ENCODE results near the gene CLPX.
"Not testable (repeated sequence)": the region's sequence is repeated elsewhere in the genome, so short reads cannot be mapped to it uniquely, and the experiment has no call there.

The CLPX gene

DNA sequence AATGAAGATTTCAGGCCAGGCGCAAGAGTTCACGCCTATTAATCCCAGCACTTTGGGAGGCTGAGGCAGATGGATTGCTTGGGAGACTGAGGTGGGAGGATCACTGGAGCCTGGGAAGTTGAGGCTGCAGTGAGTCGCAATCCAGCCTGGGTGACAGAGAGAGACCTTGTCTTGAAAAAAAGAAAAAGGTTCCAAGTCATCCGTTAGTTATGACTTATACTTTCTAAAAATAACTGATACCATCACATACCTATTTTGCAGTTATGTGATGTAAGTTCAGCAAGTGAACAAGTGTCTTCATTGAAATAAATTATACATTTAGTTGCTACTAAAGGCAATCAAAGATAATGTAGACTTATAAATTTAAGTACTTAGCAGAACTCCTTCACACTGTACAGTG is 22.1 kb downstream of the CLPX start:
- Histone ChIP-seq H3K4me3 (ENCODE audit: low read depth, low read length) (no peak overlapping the region), H3K27me3 (replicated peaks) (no peaks in the 10 kb centered on the region), H3K27ac (no peak overlapping the region), H3K36me3 (replicated peaks) (peaks cover 27% of the 10 kb centered on the region)
- TF ChIP-seq, protein P1, sequence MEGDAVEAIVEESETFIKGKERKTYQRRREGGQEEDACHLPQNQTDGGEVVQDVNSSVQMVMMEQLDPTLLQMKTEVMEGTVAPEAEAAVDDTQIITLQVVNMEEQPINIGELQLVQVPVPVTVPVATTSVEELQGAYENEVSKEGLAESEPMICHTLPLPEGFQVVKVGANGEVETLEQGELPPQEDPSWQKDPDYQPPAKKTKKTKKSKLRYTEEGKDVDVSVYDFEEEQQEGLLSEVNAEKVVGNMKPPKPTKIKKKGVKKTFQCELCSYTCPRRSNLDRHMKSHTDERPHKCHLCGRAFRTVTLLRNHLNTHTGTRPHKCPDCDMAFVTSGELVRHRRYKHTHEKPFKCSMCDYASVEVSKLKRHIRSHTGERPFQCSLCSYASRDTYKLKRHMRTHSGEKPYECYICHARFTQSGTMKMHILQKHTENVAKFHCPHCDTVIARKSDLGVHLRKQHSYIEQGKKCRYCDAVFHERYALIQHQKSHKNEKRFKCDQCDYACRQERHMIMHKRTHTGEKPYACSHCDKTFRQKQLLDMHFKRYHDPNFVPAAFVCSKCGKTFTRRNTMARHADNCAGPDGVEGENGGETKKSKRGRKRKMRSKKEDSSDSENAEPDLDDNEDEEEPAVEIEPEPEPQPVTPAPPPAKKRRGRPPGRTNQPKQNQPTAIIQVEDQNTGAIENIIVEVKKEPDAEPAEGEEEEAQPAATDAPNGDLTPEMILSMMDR (IDR thresholded peaks at IDR 0.05; ENCODE audit: low read depth, low read length, missing control alignments) = no peak
- no peak for DNase-seq
- in situ Hi-C loops (cut with HindIII; ENCODE audit: low pct_ligation_motif_present, low sequenced_read_pairs) = no loop called here

DNA sequence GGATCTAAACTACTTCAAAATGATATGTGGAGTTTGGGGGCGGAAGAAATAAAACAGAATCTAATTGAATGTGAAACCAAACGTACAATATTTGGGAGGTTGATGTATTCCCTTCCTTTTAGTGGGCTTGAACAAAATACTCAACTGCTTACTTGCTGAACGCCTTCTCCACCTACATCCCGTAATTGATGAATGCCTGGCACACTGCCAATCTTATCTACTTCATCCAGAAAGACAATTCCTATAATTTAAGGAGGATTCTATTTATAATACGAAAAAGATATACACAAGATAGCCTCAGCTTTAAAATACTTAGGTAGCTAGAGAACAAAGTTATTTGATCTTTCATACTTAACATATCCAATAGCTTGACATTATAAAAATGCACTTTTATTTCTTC is 28.4 kb downstream of the CLPX start:
- Histone ChIP-seq H3K4me3 (ENCODE audit: low read depth, low read length) (no peak overlapping the region), H3K36me3 (replicated peaks) (peaks cover 67% of the 10 kb centered on the region), H3K27me3 (replicated peaks) (no peaks in the 10 kb centered on the region), H3K27ac (no peak overlapping the region)
- TF ChIP-seq, protein P1 (IDR thresholded peaks at IDR 0.05; ENCODE audit: low read depth, low read length, missing control alignments) = no peak
- in situ Hi-C loops (cut with HindIII; ENCODE audit: low pct_ligation_motif_present, low sequenced_read_pairs) = no loop called here
- no peak for DNase-seq

DNA sequence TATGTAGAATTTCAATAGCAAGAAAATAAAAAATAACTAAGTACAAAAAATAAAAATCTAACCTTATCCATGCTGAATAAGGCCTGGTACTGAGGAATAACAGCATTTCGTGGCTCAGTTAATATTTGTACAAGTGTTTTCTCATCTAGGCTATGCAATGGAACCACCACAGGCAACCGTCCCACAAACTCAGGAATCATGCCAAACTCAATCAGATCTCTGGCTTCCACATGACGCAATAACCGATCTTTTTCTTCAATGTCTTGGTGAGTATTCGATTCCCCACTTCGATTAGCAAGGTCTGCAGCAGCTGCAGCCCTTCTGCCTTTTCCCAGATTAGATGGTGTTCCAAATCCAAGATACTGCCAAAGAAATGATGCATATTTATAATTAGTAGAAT is 30.4 kb downstream of the CLPX start:
- in situ Hi-C loops (cut with HindIII; ENCODE audit: low pct_ligation_motif_present, low sequenced_read_pairs) = no loop called here
- DNase-seq = no peak
- H3K27me3 ChIP-seq (replicated peaks) = no peaks in the 10 kb centered on the region
- TF ChIP-seq, protein P1 (IDR thresholded peaks at IDR 0.05; ENCODE audit: low read depth, low read length, missing control alignments) = no peak
- peaks cover 63% of the 10 kb centered on the region for H3K36me3 ChIP-seq (replicated peaks)
- H3K27ac ChIP-seq = no peak overlapping the region
- no peak overlapping the region for H3K4me3 ChIP-seq (ENCODE audit: low read depth, low read length)

DNA sequence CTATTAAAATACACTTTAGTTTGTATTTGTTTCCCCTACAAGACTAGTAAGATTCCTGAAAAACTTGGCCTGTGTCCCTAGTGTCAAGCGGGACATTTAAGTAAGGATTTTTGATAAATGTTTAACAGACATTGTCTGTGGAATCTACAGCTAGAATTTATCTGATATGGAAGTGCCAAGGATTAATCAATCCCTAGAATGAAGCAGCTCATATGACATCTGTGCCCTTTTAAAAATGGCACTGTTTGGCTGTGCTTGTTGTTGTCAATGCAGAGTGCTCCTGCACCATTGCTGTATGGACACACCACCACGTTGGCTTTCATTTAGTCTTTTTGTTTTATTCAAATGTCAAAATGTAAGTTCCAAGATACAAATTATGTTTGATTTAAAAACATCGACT is 37.2 kb downstream of the CLPX start:
- in situ Hi-C loops (cut with HindIII; ENCODE audit: low pct_ligation_motif_present, low sequenced_read_pairs) = no loop called here
- TF ChIP-seq, protein P1 (IDR thresholded peaks at IDR 0.05; ENCODE audit: low read depth, low read length, missing control alignments) = no peak
- no peak for DNase-seq
- Histone ChIP-seq H3K4me3 (ENCODE audit: low read depth, low read length) (no peak overlapping the region), H3K27ac (no peak overlapping the region), H3K36me3 (replicated peaks) (peaks cover 24% of the 10 kb centered on the region), H3K27me3 (replicated peaks) (no peaks in the 10 kb centered on the region)

DNA sequence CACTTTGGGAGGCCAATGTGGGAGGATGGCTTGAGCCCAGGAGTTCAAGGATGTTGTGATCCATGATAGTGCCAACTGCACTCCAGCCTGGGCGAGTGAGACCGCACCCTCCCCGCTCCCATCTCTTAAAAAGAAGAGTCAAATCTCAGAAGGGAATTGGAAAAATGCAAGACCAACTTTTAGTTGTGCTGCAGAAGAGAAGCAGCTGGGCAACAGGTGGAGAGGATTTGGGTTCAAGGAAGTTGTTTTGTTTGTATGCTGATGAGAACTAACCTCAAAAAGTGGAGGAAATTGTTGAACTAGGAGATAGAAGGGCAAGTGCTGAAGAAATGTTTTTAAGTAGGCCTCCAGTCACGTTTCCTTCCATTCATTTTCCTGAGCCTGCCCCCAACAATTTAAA is 38.7 kb downstream of the CLPX start:
- DNase-seq = no peak
- TF ChIP-seq, protein P1 (IDR thresholded peaks at IDR 0.05; ENCODE audit: low read depth, low read length, missing control alignments) = no peak
- Histone ChIP-seq H3K27ac (no peak overlapping the region), H3K36me3 (replicated peaks) (peaks cover 17% of the 10 kb centered on the region), H3K27me3 (replicated peaks) (no peaks in the 10 kb centered on the region), H3K4me3 (ENCODE audit: low read depth, low read length) (no peak overlapping the region)
- in situ Hi-C loops (cut with HindIII; ENCODE audit: low pct_ligation_motif_present, low sequenced_read_pairs) = no loop called here

DNA sequence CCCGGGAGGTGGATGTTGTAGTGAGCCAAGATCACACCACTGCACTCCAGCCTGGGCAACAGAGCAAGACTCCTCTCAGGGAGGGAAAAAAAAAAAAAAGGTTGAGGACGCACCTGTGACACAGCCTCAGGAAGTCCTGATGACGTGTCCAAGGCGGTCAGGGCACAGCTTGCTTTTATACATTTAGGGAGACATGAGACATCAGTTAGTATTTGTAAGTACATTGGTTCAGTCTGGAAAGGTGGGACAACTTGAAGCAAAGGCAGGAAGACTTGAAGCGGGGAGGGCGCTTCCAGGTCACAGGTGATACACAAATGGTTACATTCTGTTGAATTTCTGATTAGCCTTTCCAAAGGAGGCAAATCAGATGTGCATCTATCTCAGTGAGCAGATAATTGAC is 46.5 kb downstream of the CLPX start:
- H3K36me3 ChIP-seq (replicated peaks); in situ Hi-C loops (cut with HindIII; ENCODE audit: low pct_ligation_motif_present, low sequenced_read_pairs); H3K27me3 ChIP-seq (replicated peaks); H3K4me3 ChIP-seq (ENCODE audit: low read depth, low read length); H3K27ac ChIP-seq; DNase-seq: not testable (repeated sequence)

DNA sequence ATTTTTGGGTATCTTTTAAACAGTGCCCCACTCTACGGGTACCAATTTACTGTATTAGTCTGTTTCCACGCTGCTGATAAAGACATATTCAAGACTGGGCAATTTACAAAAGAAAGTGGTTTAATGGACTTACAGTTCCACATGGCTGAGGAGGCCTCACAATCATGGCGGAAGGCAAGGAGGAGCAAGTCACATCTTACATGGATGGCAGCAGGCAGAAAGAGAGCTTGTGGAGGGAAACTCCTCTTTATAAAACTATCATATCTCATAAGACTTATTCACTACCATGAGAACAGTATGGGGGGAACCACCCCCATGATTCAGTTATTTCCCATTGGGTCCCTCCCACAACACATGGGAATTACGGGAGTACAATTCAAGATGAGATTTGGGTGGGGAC is 47.2 kb downstream of the CLPX start:
- H3K27me3 ChIP-seq (replicated peaks); in situ Hi-C loops (cut with HindIII; ENCODE audit: low pct_ligation_motif_present, low sequenced_read_pairs); H3K36me3 ChIP-seq (replicated peaks); H3K27ac ChIP-seq; H3K4me3 ChIP-seq (ENCODE audit: low read depth, low read length); DNase-seq: not testable (repeated sequence)

DNA sequence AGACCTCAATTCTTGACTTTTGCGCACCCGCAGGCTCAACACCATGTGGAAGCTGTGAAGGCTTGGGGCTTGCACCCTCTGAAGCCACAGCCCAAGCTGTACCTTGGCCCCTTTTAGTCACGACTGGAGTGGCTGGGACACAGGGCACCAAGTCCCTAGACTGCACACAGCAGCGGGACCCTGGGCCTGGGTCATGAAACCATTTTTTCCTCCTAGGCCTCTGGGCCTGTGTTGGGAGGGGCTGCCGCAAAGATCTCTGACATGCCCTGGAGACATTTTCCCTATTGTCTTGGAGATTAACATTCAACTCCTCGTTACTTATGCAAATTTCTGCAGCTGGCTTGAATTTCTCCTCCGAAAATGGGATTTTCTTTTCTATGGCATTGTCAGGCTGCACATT is 48.1 kb downstream of the CLPX start:
- in situ Hi-C loops (cut with HindIII; ENCODE audit: low pct_ligation_motif_present, low sequenced_read_pairs); H3K4me3 ChIP-seq (ENCODE audit: low read depth, low read length); DNase-seq; H3K36me3 ChIP-seq (replicated peaks); H3K27me3 ChIP-seq (replicated peaks); H3K27ac ChIP-seq: not testable (repeated sequence)
